Stimulated activated CD4-positive, alpha-beta T cell treated with anti-CD3 and anti-CD28 coated beads, TNF-alpha, amount 100 ng/mL, for 48 hours (primary cell): ENCODE measurements around the gene CPEB4.

Experiments used
- DNase-seq, 3 donors: peaks; one replicate each; pipeline ENCODE4 v3.0.0-alpha.2; 2020; ENCODE audit warnings: low read depth in 3 of 3

Gene CPEB4

GRCh38 chr5:173972925-173973615 lies 84.9 kb downstream of the CPEB4 start:
- DNase-seq: peak; percentile 61 to 72 (median 61)

DNA sequence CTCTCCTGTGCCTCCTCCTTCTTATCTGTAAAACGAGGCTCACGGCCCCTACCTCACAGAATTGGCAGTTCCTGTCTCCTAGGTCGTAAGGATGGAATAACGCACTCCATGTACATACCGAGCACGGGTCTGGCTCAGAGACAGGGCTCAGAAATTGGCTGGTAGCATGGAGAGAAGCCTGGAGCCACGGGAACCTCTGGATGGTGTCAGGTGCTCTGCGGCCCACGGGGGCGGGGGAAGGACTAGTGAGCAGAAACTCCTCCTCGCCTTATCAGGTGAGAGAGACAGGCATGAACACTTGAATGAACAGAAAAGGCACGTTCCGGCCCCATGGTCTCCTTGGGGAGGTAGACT lies 85.4 kb downstream of the CPEB4 start:
- no peak for DNase-seq

- no peak for DNase-seq
These were observed 86.6 kb downstream of the CPEB4 start for GRCh38 chr5:173974688-173975239.

DNA sequence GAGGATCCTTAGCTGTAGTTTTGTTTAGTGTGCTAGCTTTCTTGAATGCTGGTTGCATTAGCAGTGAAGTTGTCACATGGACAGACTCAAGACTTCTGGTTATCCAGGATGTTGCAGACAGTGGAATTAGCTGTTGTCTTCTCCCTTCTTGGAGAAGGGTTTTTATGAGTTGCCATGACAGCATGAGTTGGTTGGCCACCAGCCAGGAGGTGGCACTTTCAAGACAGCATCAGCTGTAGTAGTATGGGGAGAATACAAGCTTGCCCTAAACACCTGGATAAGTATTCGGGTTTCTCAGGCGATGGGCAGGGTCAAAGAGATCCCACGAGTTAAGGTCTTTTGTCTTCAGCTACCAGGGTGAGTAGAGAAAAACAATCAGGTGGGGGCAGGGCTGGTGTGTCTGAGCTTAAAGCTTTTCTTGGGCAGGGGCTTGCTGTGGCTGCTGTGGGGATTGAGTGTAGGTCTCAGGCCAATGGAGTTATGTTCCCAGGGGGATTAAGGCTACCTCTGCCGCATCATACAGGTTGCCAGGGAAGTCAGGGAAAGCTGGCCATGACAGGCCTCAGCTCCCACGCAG lies 93.1 kb downstream of the CPEB4 start:
- no peak for DNase-seq

DNA sequence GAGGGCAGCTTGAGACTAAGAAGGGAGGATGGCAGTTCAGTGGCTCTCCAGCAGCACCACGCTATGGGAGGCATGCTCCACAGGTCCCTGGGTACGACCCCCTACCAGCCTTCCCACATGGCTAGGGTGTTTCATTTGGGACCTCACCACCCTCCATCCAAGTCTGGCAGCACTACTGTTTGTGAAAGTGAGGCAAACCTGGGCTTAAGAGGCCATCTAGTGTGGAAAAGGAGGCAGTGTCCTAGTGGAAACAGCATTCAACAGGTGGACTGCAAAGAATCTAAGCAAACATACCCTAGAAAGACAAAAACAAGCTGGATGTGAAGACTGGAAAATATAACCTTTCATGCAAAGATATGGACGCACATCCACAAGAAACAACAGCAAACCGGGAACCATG lies 96.1 kb downstream of the CPEB4 start:
- DNase-seq: no peak

- no peak for DNase-seq
These were observed 100.6 kb downstream of the CPEB4 start, which contains the start of gene C5orf47 for GRCh38 chr5:173988554-173989431. Gene C5orf47 (plus strand): TSS chr5:173989170. CDS start chr5:173989264, 94 bp downstream.

DNA sequence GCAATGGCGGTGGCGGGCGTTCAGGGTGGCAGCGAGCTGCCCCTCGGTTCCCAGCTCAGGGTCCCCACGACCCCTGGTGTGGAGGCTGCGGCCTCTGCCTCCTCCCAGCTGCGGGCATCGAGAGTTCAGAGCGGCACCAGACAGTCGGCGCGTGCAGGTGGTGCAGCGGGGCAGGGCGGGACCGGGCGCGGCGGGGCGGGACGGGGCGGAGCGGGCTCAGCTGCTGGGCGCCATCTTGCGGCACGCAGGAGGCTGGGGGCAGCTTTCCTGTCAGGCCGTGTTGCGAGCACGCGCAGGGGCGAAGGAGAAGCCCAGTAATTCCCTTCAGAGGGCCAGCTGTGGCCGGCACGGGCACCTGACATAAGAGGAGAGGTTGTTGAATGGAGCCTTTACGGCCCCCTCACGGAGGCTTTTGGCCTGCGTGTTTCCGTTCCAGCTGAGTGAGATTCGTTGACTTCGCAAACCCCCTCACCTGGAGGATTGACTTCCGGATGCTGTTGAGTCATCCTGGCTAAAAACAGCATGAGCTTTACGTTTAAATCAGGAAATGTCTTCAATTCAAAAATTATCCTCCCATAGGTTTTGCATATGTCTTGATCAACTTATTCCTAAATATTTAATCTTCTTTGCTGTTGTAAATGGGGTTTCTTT lies 101.4 kb downstream of the CPEB4 start:
- no peak for DNase-seq

DNA sequence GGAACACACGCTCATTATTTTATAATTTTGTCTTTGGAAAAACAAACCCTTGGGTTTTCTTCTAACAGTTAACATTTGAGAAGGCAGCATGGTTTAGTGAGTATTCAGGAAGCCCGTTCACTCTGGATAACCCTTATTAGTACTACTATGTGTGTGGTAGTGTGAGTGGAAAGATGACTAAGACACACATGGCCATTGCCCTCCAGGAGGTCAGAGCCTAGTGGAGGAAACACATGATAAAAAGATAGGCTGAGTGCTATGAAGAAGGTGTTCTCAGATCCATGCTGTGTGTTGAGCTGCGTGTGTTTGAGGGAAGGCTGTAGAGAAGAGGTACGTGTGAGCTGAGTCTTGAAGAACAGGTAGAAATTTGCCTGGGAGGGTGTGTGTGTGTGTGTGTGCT lies 109.2 kb downstream of the CPEB4 start:
- no peak for DNase-seq

GRCh38 chr5:173998531-173998930 lies 110.4 kb downstream of the CPEB4 start:
- DNase-seq: no peak

DNA sequence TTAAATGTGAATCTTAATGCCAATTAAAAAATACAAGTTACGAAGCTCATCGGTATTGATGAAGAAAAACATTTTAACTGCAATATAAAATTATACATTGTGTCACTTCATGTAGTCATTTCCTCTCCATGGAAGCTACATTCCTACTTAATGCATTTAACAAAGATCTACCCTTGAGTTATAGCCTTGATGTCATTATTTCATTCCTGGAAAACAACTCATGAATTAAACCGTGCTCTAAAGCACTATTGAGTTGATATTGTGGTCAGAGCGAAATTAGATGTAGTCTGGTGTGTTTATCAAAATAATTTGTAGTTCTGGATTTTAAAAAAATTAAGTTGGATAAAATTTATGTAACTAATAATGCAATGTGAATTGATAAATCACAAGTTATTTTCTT lies 111.9 kb downstream of the CPEB4 start:
- no peak for DNase-seq

GRCh38 chr5:174003795-174004194 lies 115.6 kb downstream of the CPEB4 start:
- no peak for DNase-seq

- no peak for DNase-seq
These were observed 120.8 kb downstream of the CPEB4 start for GRCh38 chr5:174008922-174009321.

DNA sequence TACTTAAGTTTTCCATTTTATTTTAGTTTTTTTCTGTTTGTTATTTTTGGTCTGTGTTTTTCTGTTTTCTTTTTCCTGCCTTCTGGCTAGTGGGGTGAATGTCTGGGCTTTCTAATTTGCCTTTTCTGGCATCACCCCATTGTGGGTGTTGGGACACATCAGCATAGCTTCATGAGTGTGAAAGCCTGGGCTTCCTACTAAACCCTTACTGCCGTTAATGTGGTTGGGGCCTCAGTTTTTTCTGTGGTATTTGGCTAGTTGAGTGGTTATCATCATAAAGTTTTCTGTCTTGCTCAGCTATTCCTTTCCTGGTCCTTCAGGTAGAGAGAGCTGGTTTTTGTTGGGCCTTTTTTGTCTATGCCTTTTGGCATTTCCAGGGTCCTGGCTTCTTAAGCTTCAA lies 122.2 kb downstream of the CPEB4 start:
- DNase-seq: no peak

- DNase-seq: no peak
These were observed 123.3 kb downstream of the CPEB4 start for GRCh38 chr5:174011441-174011840.
